ENCODE measurements around the gene FBXO46.

The FBXO46 gene, protein sequence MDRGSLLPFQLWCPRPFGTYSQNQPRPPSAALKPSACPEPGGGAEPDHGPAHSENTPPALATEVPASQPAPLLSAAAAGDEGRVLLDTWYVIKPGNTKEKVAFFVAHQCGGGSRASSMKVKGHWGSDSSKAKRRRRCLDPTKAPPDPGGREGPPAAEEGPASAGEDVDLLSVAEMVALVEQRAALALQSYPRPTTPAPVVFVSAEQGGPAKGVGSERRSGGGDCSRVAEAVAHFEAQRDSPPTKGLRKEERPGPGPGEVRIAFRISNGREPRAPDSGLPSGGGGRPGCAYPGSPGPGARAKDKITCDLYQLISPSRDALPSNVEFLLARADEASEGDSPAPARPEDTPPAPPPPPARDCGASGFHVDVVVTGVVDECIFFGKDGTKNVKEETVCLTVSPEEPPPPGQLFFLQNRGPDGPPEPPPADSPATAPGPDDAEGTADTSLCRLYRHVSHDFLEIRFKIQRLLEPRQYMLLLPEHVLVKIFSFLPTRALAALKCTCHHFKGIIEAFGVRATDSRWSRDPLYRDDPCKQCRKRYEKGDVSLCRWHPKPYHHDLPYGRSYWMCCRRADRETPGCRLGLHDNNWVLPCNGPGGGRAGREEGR

GRCh38 chr19:45730368-45731288 is at the start of gene FBXO46:
Gene FBXO46, minus strand, starts transcription at chr19:45730896. Its CDS starts 17,401 bp downstream, at chr19:45713495.
- DNase-seq (ENCODE audit: low spot score), result peak; percentile 98

DNA sequence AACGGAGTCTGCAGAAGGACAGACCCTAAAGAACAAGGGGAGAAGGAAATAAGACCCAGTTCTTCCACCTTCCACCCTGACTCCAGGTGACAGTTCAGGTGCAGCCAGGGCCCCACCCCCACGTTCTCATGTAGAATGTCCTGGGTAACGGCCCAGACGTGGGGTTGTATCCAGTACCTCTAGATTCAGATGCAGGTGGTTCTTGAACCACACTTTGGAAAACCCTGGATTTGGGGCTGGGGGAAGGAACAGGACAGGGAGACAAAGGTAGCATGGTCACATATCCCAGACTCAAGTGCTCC is 49.4 kb upstream of the FBXO46 start:
- DNase-seq (ENCODE audit: low spot score), result no peak

DNA sequence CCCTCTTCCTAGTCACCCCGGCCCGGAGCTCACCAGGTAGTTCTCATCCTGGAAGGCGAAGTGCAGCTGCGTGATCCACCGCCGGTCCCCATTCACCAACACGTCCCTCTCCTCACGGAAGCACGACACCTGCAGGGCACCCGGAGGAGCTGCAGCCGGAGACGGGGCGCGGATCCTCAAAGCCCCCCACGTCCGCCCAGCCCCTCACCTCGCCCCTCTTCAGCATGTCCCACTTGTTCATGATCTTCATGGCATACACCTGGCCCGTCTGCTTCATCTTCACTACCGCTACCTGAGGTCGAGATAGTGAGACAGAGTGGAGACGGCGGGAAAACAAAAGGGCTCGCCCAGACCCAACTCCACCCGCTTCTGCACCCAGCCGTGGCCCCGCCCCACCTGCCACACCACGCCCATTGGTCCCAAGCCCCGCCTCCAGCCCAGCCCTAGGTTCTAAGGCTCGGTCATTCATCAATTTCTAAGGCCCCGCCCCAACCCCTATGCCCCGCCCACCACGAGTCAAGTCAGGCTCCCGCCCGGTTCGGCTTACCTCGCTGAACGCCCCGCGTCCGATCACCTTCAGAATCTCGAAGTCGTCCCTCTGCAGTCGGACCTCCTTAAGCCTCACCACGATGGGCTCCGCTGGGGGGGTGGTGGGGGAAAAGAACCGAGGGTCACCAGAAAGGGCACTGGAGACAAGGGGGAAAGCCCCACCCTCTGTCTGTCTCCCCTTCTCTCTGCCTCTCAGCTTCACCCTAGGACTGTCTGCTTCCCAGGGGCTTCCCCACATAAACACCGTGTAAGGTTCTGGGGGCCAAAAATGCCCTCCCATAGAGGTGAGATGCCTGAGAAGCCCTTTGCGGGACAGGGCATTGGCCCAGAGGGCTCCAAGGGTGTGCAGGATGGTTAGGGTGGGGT is 48.8 kb upstream of the FBXO46 start:
- peak; percentile 41 for DNase-seq (ENCODE audit: low spot score)

GRCh38 chr19:45778010-45778661 is 47.4 kb upstream of the FBXO46 start:
- DNase-seq (ENCODE audit: low spot score), result no peak

- DNase-seq (ENCODE audit: low spot score), result no peak
Measured at GRCh38 chr19:45777395-45777961, 46.8 kb upstream of the FBXO46 start.

DNA sequence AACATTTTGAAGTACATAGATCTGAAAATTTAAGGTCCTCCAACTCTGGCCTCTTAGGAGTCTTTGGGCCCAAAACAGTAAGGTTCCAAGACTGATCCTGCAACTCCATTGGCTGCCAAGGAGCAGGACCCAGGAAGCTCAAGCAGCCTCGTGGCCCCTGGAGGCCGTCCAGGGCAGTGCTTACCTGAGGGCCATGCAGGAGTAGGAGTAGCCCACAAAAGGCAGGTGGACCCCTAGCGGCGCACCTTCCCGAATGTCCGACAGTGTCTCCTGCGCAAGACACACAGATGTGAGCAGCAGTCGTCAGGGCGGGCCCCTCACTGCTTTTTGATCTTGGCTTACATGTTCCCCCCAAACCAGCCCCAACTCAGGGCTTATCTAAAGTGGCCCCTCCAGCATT is 44.1 kb upstream of the FBXO46 start:
- no peak for DNase-seq (ENCODE audit: low spot score)

DNA sequence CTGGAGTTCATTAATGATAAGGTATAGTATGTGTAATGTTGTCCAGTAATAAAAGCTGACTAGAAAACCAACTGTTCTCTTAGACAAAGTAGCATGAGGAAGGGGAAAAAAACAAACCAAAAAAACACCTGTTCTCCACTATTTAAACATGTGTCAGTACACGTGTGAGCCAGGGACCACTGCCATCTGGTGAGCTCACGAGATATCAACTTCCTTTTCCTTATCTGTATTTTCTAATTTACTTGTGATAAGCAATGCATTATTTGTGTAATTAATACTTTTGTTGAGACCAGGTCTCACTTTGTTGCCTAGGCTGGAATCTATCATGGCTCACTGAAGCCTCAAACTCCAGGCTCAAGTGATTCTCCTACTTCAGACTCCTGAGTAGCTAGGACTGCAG is 42.7 kb upstream of the FBXO46 start:
- no peak for DNase-seq (ENCODE audit: low spot score)

GRCh38 chr19:45772912-45773311 is 42.2 kb upstream of the FBXO46 start:
- DNase-seq (ENCODE audit: low spot score), result no peak

- no peak for DNase-seq (ENCODE audit: low spot score)
Measured at GRCh38 chr19:45772130-45772840, 41.6 kb upstream of the FBXO46 start.

DNA sequence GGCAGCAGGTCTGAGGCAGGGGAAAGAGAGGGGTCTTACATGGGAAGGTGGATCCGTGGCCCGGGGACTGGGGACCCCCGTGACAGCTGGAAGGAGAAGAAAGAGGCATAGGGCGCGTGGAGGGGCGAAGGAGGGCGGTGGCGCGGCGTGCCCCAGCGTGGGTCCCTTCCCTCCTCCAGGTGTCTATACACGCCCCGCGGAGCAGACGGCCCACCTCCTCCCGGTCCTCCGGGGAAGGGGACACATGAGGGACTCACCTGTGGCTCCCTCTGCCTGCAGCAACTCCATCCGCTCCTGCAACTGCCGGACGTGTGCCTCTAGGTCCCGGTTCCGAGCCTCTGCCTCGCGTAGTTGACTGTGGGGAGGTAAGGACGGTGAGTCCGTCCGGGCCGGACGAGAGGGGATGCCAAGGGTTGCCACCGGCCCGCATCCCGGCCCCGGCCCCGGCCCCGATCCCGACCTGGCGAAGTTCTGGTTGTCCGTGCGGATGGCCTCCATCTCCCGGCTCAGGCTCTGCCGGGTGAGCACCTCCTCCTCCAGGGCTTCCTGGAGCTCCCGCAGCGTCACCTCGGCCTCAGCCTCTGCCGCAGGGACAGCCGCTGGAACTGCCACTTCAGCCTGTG is 40.7 kb upstream of the FBXO46 start:
- no peak for DNase-seq (ENCODE audit: low spot score)

GRCh38 chr19:45770192-45771101 is 39.8 kb upstream of the FBXO46 start:
- DNase-seq (ENCODE audit: low spot score), result peak; percentile 99

- DNase-seq (ENCODE audit: low spot score), result peak; percentile 50
Measured at GRCh38 chr19:45769821-45770191, 39.1 kb upstream of the FBXO46 start.

- DNase-seq (ENCODE audit: low spot score), result peak; percentile 99
Measured at GRCh38 chr19:45768984-45769782, 38.5 kb upstream of the FBXO46 start, which contains the start of gene SIX5. Gene SIX5, minus strand, starts transcription at chr19:45769252. Its CDS starts 408 bp downstream, at chr19:45768844.

- peak; percentile 57 for DNase-seq (ENCODE audit: low spot score)
Measured at GRCh38 chr19:45768655-45768983, 37.9 kb upstream of the FBXO46 start.

- peak; percentile 44 for DNase-seq (ENCODE audit: low spot score)
Measured at GRCh38 chr19:45767881-45768654, 37.4 kb upstream of the FBXO46 start.

DNA sequence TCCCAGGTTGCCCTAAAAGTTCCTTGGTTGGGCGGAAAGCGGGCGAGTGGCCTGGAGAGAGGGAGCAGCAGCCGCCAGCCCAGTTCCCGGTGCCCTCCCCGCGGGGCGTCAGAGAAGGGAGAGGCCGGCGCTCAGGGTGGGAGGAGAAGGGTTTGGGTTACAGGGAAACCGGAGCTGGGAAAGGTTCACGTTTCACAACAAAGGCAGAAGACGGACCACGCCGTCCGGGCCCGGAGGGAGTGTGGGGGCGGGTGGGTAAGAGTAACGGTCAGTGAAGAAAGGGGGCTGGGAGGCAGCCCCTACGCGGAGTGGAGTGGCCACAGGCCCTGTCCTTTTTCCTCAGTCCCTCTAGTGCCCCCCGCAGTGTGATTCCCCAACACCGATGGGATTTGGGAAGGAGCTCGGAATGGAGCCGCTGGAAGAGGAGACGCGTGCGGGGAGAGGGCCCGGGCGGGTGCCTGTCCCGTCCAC is 36.7 kb upstream of the FBXO46 start:
- DNase-seq (ENCODE audit: low spot score), result peak; percentile 85

GRCh38 chr19:45766869-45767346 is 36.2 kb upstream of the FBXO46 start:
- peak; percentile 62 for DNase-seq (ENCODE audit: low spot score)
